ENCODE measurements around the gene KIR2DL3. TPM values are rescaled to one million over a fixed set of nuclear protein-coding genes. Genes with fewer than 3 reads are reported as not detected.
"Not testable (repeated sequence)": the region's sequence is repeated elsewhere in the genome, so short reads cannot be mapped to it uniquely, and the experiment has no call there.

The KIR2DL3 gene
- total RNA-seq, 1 donor from 2014 or later: not detected

- DNase-seq: not testable (repeated sequence)
Observed at GRCh38 chr19:54744080-54744479, 5.8 kb downstream of the KIR2DL3 start.

- not testable (repeated sequence) for DNase-seq
Observed at GRCh38 chr19:54747614-54748322, 9.5 kb downstream of the KIR2DL3 start.

GRCh38 chr19:54750276-54750675 lies 12.0 kb downstream of the KIR2DL3 start:
- not testable (repeated sequence) for DNase-seq

- not testable (repeated sequence) for DNase-seq
Observed at GRCh38 chr19:54756204-54757110, 18.1 kb downstream of the KIR2DL3 start.

- DNase-seq: not testable (repeated sequence)
Observed at GRCh38 chr19:54758577-54758976, 20.3 kb downstream of the KIR2DL3 start.

GRCh38 chr19:54764219-54764618 lies 25.9 kb downstream of the KIR2DL3 start:
- not testable (repeated sequence) for DNase-seq

- not testable (repeated sequence) for DNase-seq
Observed at GRCh38 chr19:54766464-54766863, 28.2 kb downstream of the KIR2DL3 start.

GRCh38 chr19:54769646-54770045 lies 31.3 kb downstream of the KIR2DL3 start, which contains the start of gene KIR2DL1:
Gene KIR2DL1 (plus strand): TSS chr19:54769793. CDS start chr19:54769851, 58 bp downstream.
- DNase-seq: not testable (repeated sequence)

- not testable (repeated sequence) for DNase-seq
Observed at GRCh38 chr19:54770511-54770910, 32.2 kb downstream of the KIR2DL3 start.

- peak; percentile 14 for DNase-seq
Observed at GRCh38 chr19:54771018-54771960, 33.0 kb downstream of the KIR2DL3 start.

GRCh38 chr19:54772666-54773065 lies 34.4 kb downstream of the KIR2DL3 start:
- not testable (repeated sequence) for DNase-seq

GRCh38 chr19:54775095-54775815 lies 36.9 kb downstream of the KIR2DL3 start:
- not testable (repeated sequence) for DNase-seq

GRCh38 chr19:54775830-54776229 lies 37.5 kb downstream of the KIR2DL3 start:
- not testable (repeated sequence) for DNase-seq

GRCh38 chr19:54777851-54778250 lies 39.5 kb downstream of the KIR2DL3 start:
- not testable (repeated sequence) for DNase-seq

- DNase-seq: not testable (repeated sequence)
Observed at GRCh38 chr19:54778896-54779295, 40.6 kb downstream of the KIR2DL3 start.

- DNase-seq: not testable (repeated sequence)
Observed at GRCh38 chr19:54782916-54783315, 44.6 kb downstream of the KIR2DL3 start.

GRCh38 chr19:54786091-54786723 lies 47.9 kb downstream of the KIR2DL3 start:
- not testable (repeated sequence) for DNase-seq

- not testable (repeated sequence) for DNase-seq
Observed at GRCh38 chr19:54788154-54788553, 49.8 kb downstream of the KIR2DL3 start.

GRCh38 chr19:54790711-54791110 lies 52.4 kb downstream of the KIR2DL3 start:
- no peak for DNase-seq

- no peak for DNase-seq
Observed at GRCh38 chr19:54791476-54791875, 53.2 kb downstream of the KIR2DL3 start.

GRCh38 chr19:54792814-54793213 lies 54.5 kb downstream of the KIR2DL3 start:
- no peak for DNase-seq
